COLO668 (cell line): Measurements from ENCODE around the gene DRC7.
"Not testable (repeated sequence)": the region's sequence is repeated elsewhere in the genome, so short reads cannot be mapped to it uniquely, and the experiment has no call there.

Experiments
- DNase-seq: peaks from one replicate; lab custom pipeline; 2025; ENCODE audit not compliant: unreplicated experiment; lab: John Stamatoyannopoulos, UW

The DRC7 gene

DNA sequence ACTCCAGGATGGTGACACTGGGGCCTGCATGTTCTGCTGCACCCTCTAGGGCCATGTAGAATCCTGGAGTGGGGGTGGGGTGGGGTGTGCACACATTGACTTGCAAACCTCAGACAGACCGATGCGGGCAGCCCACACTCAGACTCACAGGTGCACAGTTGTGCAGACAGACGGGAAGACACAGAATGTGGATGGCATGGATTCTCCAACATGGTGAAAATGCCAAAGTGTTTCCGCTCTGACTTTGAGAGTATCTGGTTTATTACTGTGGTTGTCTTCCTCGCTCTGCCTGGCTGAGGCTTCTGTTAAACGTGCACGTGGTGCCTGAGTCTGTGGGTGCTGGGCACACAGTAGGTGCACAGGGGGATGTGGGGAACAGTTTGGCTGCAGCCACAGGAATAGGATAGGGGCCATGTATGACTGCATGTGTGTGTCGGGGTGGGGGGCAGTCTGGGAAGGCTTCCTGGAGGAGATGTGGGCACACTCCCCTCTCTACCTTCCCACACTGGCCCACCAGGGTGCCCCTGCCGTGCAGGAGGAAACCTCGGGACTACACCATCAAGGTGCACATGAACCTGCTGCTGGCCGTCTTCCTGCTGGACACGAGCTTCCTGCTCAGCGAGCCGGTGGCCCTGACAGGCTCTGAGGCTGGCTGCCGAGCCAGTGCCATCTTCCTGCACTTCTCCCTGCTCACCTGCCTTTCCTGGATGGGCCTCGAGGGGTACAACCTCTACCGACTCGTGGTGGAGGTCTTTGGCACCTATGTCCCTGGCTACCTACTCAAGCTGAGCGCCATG, 35.5 kb upstream of the DRC7 start:
- DNase-seq: no peak

DNA sequence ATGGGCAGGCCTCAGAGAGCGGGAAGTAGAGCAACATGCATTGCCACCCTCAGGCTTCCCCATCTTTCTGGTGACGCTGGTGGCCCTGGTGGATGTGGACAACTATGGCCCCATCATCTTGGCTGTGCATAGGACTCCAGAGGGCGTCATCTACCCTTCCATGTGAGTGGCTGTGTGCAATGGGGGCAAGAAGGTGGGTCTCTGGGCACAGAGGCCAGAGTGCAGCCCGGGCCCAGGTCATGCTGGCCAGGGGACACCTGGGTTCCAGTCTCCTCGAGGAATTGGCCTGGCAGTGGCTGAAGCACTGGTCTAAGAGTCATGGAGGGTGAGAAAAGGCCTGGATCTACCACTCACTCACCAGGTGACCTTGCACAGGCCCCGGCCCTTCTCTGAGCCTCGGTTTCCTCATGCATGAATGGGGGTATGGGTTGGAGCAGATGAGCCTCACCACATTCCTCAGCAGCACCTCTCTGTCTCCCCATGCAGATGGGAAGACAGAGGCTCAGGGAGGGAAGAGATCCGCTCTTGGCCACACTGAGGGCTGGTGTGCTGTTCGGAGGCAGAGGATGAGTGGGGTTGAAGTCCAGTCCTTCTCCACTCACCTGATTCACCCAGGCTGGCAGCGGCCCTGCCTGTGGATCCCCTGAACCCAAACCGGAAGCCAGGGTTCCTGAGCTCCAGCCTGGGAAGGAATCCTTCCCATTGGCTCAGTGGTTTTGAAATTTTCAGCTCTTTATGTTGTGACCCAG, 33.7 kb upstream of the DRC7 start:
- DNase-seq: no peak

DNA sequence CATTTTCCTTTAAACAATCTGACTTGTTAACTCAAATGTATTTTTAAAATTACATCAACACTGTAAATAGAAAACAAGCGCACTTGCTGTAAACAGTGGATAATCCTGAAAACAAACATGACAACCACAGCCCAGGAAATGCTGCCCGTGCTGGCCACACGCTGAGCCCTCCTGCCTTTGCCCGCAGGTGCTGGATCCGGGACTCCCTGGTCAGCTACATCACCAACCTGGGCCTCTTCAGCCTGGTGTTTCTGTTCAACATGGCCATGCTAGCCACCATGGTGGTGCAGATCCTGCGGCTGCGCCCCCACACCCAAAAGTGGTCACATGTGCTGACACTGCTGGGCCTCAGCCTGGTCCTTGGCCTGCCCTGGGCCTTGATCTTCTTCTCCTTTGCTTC, 33.1 kb upstream of the DRC7 start:
- no peak for DNase-seq

DNA sequence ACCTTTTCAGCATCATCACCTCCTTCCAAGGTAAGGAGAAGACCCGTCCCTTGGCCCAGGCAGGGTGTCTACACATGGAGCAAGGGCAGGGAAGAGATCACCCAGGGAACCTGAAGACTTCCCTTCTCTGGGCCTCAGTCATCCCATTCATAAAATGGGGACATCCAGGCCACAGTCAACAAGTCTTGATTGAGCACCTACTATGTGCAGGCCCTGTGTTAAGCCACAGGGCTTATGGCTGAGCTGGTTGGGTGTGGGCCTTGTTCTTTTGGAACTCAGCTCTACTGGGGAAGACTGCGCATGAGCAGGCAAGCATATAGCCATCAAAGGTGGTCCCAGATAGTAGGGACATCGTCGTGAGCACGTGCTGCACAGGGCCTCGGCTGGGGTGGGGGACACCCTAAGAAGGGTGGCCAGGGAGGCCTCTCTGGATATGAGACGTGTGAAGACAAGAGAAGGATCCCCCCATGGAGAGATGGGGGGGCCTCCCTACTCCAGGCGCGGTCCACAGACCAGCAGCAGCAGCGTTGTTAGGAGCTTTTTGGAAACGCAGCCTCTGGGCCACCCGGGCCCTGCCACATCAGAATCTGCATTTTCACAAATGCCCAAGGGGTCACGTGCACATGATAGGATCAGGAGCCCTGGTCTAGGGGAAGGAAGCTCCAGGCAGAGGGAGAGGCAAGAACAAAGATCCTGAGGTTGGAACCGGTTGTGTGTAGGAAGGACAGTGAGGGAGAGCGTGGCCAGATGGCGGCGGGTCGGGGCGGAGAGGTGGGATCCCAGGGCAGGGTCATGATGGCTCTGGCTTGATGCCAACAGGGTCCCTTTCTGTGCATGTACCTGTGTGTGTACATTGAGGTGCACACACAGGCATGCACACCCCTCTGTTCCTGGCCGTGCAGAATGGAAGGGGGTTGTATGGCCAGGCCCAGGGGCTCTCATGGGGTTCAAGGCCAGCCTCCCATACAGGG, 32.4 kb upstream of the DRC7 start:
- DNase-seq: no peak

DNA sequence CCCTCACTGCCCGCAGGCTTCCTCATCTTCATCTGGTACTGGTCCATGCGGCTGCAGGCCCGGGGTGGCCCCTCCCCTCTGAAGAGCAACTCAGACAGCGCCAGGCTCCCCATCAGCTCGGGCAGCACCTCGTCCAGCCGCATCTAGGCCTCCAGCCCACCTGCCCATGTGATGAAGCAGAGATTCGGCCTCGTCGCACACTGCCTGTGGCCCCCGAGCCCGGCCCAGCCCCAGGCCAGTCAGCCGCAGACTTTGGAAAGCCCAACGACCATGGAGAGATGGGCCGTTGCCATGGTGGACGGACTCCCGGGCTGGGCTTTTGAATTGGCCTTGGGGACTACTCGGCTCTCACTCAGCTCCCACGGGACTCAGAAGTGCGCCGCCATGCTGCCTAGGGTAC, 31.2 kb upstream of the DRC7 start:
- no peak for DNase-seq

DNA sequence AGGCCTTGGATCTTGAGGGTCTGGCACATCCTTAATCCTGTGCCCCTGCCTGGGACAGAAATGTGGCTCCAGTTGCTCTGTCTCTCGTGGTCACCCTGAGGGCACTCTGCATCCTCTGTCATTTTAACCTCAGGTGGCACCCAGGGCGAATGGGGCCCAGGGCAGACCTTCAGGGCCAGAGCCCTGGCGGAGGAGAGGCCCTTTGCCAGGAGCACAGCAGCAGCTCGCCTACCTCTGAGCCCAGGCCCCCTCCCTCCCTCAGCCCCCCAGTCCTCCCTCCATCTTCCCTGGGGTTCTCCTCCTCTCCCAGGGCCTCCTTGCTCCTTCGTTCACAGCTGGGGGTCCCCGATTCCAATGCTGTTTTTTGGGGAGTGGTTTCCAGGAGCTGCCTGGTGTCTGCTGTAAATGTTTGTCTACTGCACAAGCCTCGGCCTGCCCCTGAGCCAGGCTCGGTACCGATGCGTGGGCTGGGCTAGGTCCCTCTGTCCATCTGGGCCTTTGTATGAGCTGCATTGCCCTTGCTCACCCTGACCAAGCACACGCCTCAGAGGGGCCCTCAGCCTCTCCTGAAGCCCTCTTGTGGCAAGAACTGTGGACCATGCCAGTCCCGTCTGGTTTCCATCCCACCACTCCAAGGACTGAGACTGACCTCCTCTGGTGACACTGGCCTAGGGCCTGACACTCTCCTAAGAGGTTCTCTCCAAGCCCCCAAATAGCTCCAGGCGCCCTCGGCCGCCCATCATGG, 30.5 kb upstream of the DRC7 start:
- no peak for DNase-seq

DNA sequence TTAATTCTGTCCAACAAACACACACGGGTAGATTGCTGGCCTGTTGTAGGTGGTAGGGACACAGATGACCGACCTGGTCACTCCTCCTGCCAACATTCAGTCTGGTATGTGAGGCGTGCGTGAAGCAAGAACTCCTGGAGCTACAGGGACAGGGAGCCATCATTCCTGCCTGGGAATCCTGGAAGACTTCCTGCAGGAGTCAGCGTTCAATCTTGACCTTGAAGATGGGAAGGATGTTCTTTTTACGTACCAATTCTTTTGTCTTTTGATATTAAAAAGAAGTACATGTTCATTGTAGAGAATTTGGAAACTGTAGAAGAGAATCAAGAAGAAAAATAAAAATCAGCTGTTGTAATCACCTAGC, 30.0 kb upstream of the DRC7 start:
- no peak for DNase-seq

DNA sequence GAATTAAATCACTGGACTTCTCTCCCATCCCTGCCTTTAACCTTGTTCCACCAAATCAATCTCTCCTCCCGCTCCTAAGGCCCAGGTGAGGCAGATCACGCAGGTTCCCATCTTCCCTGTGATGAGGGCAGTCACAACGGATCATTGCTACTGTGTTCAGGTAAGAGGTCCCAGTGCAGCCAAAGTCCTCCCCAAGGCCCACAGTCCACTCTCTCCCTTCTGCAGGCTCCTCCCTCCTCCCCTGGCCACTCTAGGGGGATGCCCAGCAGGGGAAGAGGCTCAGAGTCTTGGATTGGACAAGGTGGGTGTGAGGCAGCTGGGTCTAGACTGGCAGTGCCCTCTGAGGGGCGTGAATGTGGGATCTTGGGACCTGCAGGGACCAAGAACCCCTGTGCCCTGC, 29.1 kb upstream of the DRC7 start:
- no peak for DNase-seq

DNA sequence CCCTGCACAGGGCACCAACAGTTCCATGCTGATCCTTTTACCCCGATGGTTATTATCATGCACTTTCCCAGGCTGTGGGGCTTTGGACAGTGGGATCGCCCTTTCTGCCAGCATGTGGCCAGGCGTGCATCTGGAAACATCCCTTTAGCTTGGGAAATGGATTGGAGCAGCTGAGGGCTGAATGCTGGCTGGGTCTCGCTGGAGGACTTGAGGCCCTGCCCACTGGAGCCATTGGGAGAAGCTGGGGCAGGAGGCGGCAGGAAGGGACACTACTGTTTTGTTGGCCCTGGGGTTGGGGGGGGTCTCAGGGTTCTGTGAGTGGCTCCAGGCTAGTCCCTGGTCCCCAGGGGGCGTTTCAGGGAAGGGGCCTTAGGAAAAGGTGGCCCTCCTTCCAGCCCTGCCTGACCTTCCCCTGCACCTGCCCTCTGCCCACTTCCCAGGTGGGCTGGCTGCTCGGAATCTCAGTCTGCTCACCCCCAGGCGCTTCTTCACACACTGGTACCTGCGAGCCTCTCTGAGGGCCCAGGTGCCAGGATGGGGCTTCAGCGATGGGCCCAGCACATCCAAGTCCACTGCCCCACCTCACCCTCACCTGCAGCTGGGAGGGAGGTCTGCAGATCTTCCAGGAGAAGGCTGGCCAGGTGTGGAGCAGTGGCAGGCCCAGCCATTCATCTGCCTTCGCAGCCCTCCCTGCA, 28.1 kb upstream of the DRC7 start:
- no peak for DNase-seq

DNA sequence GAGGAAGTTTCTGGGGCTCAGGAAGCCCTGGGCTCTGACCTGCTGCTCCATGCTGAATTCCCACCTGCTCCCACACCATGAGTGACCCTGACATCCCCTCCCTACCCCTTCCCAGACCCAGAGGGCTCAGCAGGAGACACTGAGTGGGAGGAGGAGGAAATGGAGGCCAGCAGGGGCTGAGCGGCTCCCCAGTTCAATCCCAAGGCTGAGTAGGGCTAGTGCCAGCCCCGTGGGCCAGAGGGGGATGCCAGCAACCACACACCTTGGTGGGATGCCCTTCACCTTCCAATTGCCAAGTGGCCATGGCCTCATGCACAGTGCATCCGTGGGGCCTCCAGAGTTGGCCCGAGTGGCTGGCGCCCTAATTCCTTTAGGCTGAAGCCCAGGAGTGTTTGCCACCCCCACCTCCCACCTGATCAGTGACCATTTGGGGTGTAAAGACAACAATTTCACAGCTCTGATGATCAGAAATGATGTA, 27.5 kb upstream of the DRC7 start:
- DNase-seq: no peak

DNA sequence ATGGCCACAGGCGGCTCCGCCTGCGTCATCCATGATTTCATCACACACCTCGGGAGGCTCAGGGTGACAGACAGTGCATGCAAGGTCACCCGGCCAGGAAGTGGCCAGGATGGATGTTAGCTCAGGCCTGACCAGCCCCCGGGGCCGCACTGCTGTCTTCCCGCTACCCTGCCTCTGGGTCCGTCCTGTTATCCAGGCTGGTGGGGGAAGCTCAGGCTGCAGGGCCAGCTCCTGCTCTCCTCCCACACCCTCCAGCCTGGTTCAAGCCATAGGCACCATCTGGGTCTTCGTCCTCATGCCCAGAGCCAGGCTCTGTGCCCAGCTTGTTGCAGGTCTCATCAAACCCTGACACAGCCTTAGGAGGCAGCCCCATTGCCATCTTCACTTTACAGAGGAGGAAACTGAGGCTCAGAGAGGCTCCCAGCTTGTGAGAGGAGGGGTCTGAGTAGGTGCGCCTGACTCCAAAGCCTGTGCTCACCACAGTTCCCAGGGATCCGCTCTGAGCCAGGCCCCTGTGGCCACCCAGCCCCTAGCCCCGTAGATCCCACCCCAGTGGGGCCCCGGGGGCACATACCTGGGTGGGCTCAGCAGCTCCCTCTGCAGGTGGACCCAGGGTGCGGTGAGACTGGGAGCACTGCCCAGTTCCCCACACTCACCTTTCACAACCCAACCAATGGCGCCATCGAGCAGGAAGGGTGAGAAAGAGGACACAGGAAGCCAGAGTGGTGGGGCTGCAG, 26.9 kb upstream of the DRC7 start:
- DNase-seq: peak; percentile 13

DNA sequence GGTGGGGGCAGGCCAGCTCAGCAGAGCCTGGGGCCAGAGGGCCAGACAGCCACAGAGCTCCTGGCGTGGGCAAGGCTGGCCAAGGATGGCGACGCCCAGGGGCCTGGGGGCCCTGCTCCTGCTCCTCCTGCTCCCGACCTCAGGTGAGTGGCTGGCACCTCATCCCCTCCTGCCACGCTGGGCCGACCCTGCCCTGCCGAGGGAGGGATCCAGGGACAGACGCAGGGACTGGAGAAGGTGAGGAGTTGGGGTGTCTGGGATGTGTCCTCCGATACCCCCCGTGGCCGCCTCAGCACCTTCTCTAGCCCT, 26.4 kb upstream of the DRC7 start, which contains the start of gene ADGRG3:
TSS of gene ADGRG3 (plus strand) at position 44 of the 309 bp plus-strand sequence. CDS start at position 86, 42 bp downstream.
- no peak for DNase-seq

DNA sequence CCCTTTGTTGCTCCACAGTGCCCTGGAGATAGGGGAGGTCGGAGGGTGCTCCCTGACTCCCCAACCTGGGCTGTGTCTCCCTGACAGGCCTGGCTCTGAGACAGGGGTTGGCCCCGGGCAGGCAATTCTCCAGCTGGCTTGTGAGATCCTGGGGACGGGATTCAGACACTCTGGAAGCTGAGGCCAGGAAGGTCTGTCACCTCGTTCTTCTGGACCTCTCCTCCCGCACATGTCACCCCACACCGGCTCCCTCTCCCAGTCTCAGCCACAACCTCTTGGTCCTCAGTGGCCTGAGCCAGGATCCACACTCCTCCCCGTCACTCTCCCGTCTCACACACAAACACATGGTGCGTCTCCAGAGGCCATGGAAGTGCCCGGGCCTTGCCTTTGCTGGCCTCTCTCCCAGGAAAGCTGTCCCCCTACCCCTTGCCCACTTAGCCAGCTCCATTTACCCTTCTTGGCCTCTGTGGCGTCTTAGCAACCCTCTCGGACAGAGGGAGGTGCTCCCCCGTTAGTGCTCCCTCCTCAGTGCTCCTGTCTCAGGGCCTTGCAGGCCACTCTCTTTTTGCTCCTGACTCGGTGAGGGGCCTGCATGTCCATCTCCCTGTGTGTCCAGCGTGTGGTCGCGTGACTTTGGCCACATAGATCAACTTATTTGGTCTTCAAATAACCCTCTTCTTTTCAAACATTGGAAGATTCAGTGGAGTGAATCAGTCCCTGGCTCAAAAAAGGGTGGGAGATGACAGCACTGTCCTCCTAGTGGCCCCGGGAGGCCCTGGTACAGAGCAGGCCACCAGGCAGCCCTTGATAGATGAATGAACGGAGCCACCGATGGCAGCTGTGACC, 25.8 kb upstream of the DRC7 start:
- no peak for DNase-seq

DNA sequence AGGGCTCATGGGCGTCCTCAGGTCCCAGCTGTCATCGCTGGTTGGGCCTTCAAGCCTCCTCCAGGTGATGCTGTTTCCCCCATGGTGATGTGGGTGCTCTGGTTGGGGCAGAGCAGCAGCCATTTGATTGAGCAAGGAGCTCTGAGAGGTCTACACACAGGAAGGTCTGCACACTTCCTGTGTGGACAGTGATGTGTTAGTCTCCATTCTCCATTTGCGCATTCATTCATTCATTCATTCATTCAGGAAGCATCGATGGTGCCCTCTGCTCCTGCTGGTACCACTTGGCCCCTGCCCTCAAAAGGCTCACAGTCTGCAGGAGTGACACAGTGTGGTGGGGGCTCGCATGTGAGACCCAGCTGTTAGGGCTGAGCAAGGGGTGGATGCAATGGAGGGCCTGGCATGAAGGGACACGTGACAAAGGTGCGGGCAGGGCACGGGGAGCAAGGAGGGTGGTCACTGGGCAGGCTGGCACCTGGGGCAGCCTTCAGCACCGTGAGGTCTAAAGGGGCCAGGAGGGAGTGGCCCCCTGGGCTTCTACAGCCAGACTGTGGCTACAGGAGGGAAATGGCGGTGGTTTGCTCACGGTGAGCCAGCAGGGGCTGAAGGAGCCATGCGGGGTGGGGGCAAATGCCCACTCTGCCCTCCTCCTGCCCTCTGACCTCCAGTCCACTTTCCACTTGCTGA, 25.0 kb upstream of the DRC7 start:
- peak; percentile 42 for DNase-seq

DNA sequence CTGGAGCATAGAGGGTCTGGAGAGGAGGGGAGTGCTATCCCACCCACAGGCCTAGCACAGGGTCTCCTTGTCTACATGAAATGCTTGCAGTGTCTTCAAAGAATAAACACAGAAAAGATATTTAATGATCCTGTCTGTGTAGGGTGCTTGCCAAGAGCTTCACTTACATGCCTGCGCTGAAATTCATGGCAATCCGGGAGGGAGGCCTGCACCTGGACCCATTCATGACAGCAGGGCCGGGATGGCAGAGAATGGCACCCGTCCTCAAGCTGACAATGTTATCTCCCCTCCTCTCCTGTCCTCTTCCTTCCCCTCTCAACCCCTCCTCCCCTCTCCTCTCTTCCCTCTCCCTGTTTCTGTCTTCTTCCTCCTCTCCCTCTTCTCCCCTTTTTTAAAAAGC, 24.4 kb upstream of the DRC7 start:
- no peak for DNase-seq

DNA sequence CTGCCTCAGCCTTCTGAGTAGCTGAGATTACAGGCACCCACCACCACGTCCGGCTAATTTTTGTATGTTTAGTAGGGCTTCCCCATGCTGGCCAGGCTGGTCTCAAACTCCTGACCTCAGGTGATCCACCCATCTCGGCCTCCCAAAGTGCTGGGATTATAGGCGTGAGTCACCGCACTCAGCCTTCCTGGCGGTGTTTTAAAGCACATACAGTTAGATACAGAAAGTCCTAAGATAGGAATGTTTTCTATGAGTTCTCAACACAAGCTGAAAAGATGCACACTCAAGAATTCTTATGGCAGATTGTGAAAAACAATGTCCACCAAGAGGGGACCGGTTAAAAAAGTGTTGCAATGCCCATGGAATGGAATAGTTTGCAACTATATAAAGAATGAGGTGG, 23.2 kb upstream of the DRC7 start:
- not testable (repeated sequence) for DNase-seq

DNA sequence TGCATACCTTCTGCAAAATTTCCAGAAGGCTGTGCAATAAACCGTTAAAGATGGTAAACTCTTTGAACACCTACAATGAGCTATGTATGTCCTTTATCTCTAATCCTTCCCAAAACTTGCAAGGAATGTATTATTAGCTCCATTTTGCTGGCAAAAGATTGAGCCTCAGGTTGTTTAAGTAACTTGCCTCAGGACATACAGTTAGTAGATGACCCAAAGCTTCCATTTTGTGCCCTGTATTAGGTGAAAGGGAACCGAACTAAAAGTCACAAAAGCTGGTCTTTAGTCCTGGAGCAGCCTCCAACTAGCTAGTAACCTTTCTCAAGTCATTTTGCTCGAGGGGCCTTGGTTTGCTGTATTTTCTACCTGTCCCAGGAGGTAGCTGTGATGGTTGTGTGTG, 22.2 kb upstream of the DRC7 start:
- no peak for DNase-seq

DNA sequence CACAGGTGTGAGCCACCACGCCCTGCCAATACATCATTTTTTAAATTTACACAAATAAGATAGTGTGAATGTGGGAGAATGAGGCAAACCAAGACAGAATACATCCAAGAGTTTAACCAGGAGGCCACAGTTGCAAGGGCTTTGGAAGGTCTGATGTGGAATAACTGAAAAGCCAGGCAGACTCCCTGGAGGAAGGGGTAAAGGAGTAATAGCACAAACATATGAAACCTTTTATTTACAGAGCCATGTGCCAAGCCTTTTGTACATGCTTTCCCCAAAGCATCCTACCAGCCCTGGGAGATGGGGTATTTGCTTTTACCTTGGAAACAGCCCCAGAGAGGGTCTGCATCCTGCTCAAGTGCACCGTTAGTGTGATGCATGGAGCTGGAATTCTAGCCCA, 21.8 kb upstream of the DRC7 start:
- DNase-seq: no peak
